IPS-20b (cell line): Measurements from ENCODE around the gene PA2G4.
"Not testable (repeated sequence)": the region's sequence is repeated elsewhere in the genome, so short reads cannot be mapped to it uniquely, and the experiment has no call there.

ENCODE experiments used
- H3K27ac ChIP-seq: one replicate; pipeline ENCODE4 v1.5.1; 2013; ENCODE audit warnings: low read length
- H3K27me3 ChIP-seq: 2 replicates; pipeline ENCODE4 v1.6.1; 2013; ENCODE audit warnings: mild to moderate bottlenecking, low read length, inconsistent platforms; ENCODE audit not compliant: insufficient read depth
- H3K36me3 ChIP-seq: 2 replicates; pipeline ENCODE4 v1.6.1; 2013; ENCODE audit warnings: low read depth, mild to moderate bottlenecking, inconsistent platforms, low read length, moderate library complexity; ENCODE audit not compliant: insufficient read depth
- H3K4me1 ChIP-seq: 2 replicates; pipeline ENCODE4 v1.6.1; 2013; ENCODE audit warnings: mild to moderate bottlenecking, control low read depth, inconsistent platforms, low read length, moderate library complexity; ENCODE audit not compliant: insufficient read depth
- H3K4me3 ChIP-seq: 2 replicates; pipeline ENCODE4 v1.5.1; 2013; ENCODE audit warnings: mild to moderate bottlenecking, low read length, inconsistent platforms
- H3K9ac ChIP-seq: 2 replicates; pipeline ENCODE4 v1.6.1; 2013; ENCODE audit warnings: low read depth, mild to moderate bottlenecking, inconsistent platforms, low read length, moderate library complexity
- H3K9me3 ChIP-seq: 2 replicates; pipeline ENCODE4 v1.6.1; 2013; ENCODE audit warnings: mild to moderate bottlenecking, low read depth, low read length, inconsistent platforms; ENCODE audit not compliant: insufficient read depth

The PA2G4 gene

GRCh38 chr12:56103066-56103711 lies 1.2 kb upstream of the PA2G4 start:
- Histone ChIP-seq H3K36me3 (peaks cover 62% of the 10 kb centered on the region), H3K9me3 (no peaks in the 10 kb centered on the region), H3K4me1 (peaks cover 5% of the 10 kb centered on the region), H3K27ac (peak overlapping the region; percentile 12), H3K9ac (peak overlapping the region; percentile 85), H3K4me3 (peak overlapping the region; percentile 85), H3K27me3 (no peaks in the 10 kb centered on the region)

GRCh38 chr12:56103823-56104108 lies 593 bp upstream of the PA2G4 start:
- H3K9me3 ChIP-seq = no peaks in the 10 kb centered on the region
- H3K27ac ChIP-seq = peak overlapping the region; percentile 12
- H3K4me1 ChIP-seq = peaks cover 5% of the 10 kb centered on the region
- H3K9ac ChIP-seq = peak overlapping the region; percentile 85; the same call in 1 of the 2 replicates
- no peaks in the 10 kb centered on the region for H3K27me3 ChIP-seq
- peak overlapping the region; percentile 85 for H3K4me3 ChIP-seq
- H3K36me3 ChIP-seq = peaks cover 62% of the 10 kb centered on the region

- H3K4me1 ChIP-seq = peaks cover 5% of the 10 kb centered on the region
- peak overlapping the region; percentile 97 for H3K9ac ChIP-seq
- no peaks in the 10 kb centered on the region for H3K9me3 ChIP-seq
- H3K36me3 ChIP-seq = peaks cover 62% of the 10 kb centered on the region
- H3K4me3 ChIP-seq = peak overlapping the region; percentile 85
- H3K27me3 ChIP-seq = no peaks in the 10 kb centered on the region
- H3K27ac ChIP-seq = peak overlapping the region; percentile 73
Measured at GRCh38 chr12:56104815-56105608, 653 bp downstream of the PA2G4 start.

GRCh38 chr12:56105609-56105902 lies 1.2 kb downstream of the PA2G4 start:
- Histone ChIP-seq H3K27me3 (no peaks in the 10 kb centered on the region), H3K9me3 (no peaks in the 10 kb centered on the region), H3K27ac (no peak overlapping the region), H3K9ac (peak overlapping the region; percentile 97), H3K4me3 (peak overlapping the region; percentile 85), H3K36me3 (peaks cover 65% of the 10 kb centered on the region), H3K4me1 (peaks cover 5% of the 10 kb centered on the region)

GRCh38 chr12:56107242-56107641 lies 2.9 kb downstream of the PA2G4 start:
- Histone ChIP-seq H3K4me3 (no peak overlapping the region), H3K36me3 (peaks cover 65% of the 10 kb centered on the region), H3K27ac (no peak overlapping the region), H3K9me3 (no peaks in the 10 kb centered on the region), H3K27me3 (no peaks in the 10 kb centered on the region), H3K9ac (no peak overlapping the region), H3K4me1 (peaks cover 5% of the 10 kb centered on the region)

- Histone ChIP-seq H3K27ac (no peak overlapping the region), H3K4me3 (no peak overlapping the region), H3K9me3 (no peaks in the 10 kb centered on the region), H3K27me3 (no peaks in the 10 kb centered on the region), H3K9ac (no peak overlapping the region), H3K36me3 (peaks cover 83% of the 10 kb centered on the region), H3K4me1 (peaks cover 5% of the 10 kb centered on the region)
Measured at GRCh38 chr12:56110571-56110970, 6.2 kb downstream of the PA2G4 start.

GRCh38 chr12:56114084-56114483 lies 9.7 kb downstream of the PA2G4 start:
- Histone ChIP-seq H3K4me1 (peaks cover 3% of the 10 kb centered on the region; the same call in 1 of the 2 replicates), H3K27me3 (no peaks in the 10 kb centered on the region), H3K9ac (no peak overlapping the region), H3K4me3 (no peak overlapping the region), H3K36me3 (peaks cover 63% of the 10 kb centered on the region), H3K9me3 (no peaks in the 10 kb centered on the region), H3K27ac (no peak overlapping the region)

- Histone ChIP-seq H3K4me3 (peak overlapping the region; percentile 97; the same call in 1 of the 2 replicates), H3K9me3 (no peaks in the 10 kb centered on the region), H3K27me3 (no peaks in the 10 kb centered on the region), H3K9ac (peak overlapping the region; percentile 100; the same call in 1 of the 2 replicates), H3K36me3 (peaks cover 52% of the 10 kb centered on the region), H3K4me1 (peaks cover 10% of the 10 kb centered on the region; the same call in 1 of the 2 replicates), H3K27ac (no peak overlapping the region)
Measured at GRCh38 chr12:56115329-56115728, 11.0 kb downstream of the PA2G4 start.

GRCh38 chr12:56116267-56117081 lies 12.1 kb downstream of the PA2G4 start, which contains the start of gene RPL41:
Gene RPL41 (plus strand): TSS chr12:56116633.
- H3K9ac ChIP-seq = peak within 1 kb of the TSS; percentile 100
- no peaks in the 10 kb centered on the region for H3K9me3 ChIP-seq
- H3K36me3 ChIP-seq = peaks cover 52% of the 10 kb centered on the region
- no peaks in the 10 kb centered on the region for H3K27me3 ChIP-seq
- H3K27ac ChIP-seq = peak within 1 kb of the TSS; percentile 88
- peak within 1 kb of the TSS; percentile 97 for H3K4me3 ChIP-seq
- peaks cover 10% of the 10 kb centered on the region; the same call in 1 of the 2 replicates for H3K4me1 ChIP-seq

GRCh38 chr12:56117082-56117706 lies 12.8 kb downstream of the PA2G4 start:
- Histone ChIP-seq H3K27ac (peak overlapping the region; percentile 88), H3K9ac (peak overlapping the region; percentile 100), H3K4me3 (peak overlapping the region; percentile 97), H3K4me1 (peaks cover 10% of the 10 kb centered on the region; the same call in 1 of the 2 replicates), H3K36me3 (peaks cover 47% of the 10 kb centered on the region)
- H3K27me3 ChIP-seq, H3K9me3 ChIP-seq: not testable (repeated sequence)
